ENCODE measurements around the gene SPDYE4. TPM values are rescaled to one million over a fixed set of nuclear protein-coding genes. Genes with fewer than 3 reads are reported as not detected.
A peak's percentile ranks its signal among the peaks of the same experiment; 100 is the strongest.

The SPDYE4 gene
- total and polyA plus RNA-seq, 2 donors from 2014 or later = not detected

DNA sequence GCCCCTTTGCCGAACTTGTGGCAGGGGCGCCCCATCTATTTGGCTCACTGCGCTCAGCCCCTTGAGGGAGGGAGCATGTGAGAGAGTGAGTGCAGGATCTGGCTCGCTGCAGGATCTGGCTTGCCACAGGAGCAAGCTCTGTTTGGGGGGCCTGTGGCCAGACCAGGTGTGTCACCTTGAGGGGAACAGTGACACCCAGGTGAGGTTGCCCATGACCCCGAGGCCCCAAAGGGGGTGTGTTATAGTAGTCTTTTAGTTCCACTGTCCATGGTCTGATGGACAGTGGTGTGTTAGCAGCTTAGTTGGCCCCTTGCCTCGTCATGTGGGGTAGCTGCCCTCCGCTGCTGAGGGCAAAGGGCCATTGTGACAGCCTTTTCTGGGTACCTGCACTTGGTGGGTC is 55.3 kb downstream of the SPDYE4 start:
- H3K4me1 ChIP-seq (ENCODE audit: control insufficient read depth in 2 of 3, insufficient read depth in 2 of 3, low read depth in 1 of 3, low read length in 3 of 3) = peaks cover 3 to 11% (median 4%) of the 10 kb centered on the region in 3 donors
- FAIRE-seq (no peak), DNase-seq (peak in 1 of 5 donors; percentile 26)
- intact Hi-C loops (cut with DNase I) = no loop called here
- no peaks in the 10 kb centered on the region for H3K36me3 ChIP-seq (ENCODE audit: control insufficient read depth in 2 of 3, insufficient read depth in 3 of 3, low read length in 3 of 3)
- no peaks in the 10 kb centered on the region for H3K27me3 ChIP-seq (ENCODE audit: control insufficient read depth, insufficient read depth, low read length)
- H3K27ac ChIP-seq (ENCODE audit: low read depth in 2 of 2, low read length in 2 of 2) = no peak overlapping the region
- no peak overlapping the region for H3K4me3 ChIP-seq (ENCODE audit: low read length in 3 of 3)
- no peak overlapping the region for H3K9ac ChIP-seq (ENCODE audit: low read length in 3 of 3)
- no peaks in the 10 kb centered on the region for H3K9me3 ChIP-seq (ENCODE audit: control insufficient read depth in 2 of 3, insufficient read depth in 1 of 3, low read length in 3 of 3)
- no peak for TF ChIP-seq CTCF (IDR thresholded peaks at IDR 0.05; ENCODE audit: borderline replicate concordance, extremely low read depth, insufficient read depth)

DNA sequence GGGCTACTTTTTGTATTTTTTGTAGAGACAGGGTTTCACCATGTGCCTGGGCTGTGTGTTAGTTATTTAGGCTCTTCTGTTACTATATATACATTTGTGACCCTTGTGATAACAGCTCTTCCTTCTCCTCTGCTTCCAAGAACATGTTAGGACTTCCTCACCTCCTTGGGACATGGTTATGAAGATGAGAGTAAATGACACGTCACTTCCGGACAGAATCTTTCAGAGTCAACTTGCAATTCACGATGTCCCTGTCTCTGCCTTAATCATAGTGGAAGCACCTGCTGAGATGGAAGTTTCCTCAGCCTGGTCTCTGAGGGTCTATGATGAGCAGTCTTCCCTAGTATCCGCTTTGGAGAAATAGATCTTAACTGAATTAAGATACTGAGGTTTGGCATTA is 56.6 kb downstream of the SPDYE4 start:
- no peak for TF ChIP-seq CTCF (IDR thresholded peaks at IDR 0.05; ENCODE audit: borderline replicate concordance, extremely low read depth, insufficient read depth)
- H3K4me3 ChIP-seq (ENCODE audit: low read length in 3 of 3) = no peak overlapping the region
- intact Hi-C loops (cut with DNase I) = no loop called here
- no peak overlapping the region for H3K27ac ChIP-seq (ENCODE audit: low read depth in 2 of 2, low read length in 2 of 2)
- no peak overlapping the region for H3K9ac ChIP-seq (ENCODE audit: low read length in 3 of 3)
- no peaks in the 10 kb centered on the region for H3K9me3 ChIP-seq (ENCODE audit: control insufficient read depth in 2 of 3, insufficient read depth in 1 of 3, low read length in 3 of 3)
- FAIRE-seq (no peak), DNase-seq (no peak)
- no peaks in the 10 kb centered on the region for H3K36me3 ChIP-seq (ENCODE audit: control insufficient read depth in 2 of 3, insufficient read depth in 3 of 3, low read length in 3 of 3)
- peaks cover 0 to 14% (median 1%) of the 10 kb centered on the region in 3 donors for H3K4me1 ChIP-seq (ENCODE audit: control insufficient read depth in 2 of 3, insufficient read depth in 2 of 3, low read depth in 1 of 3, low read length in 3 of 3)
- no peaks in the 10 kb centered on the region for H3K27me3 ChIP-seq (ENCODE audit: control insufficient read depth, insufficient read depth, low read length)

- no peak overlapping the region for H3K27ac ChIP-seq (ENCODE audit: low read depth in 2 of 2, low read length in 2 of 2)
- intact Hi-C loops (cut with DNase I) = no loop called here
- H3K36me3 ChIP-seq (ENCODE audit: control insufficient read depth in 2 of 3, insufficient read depth in 3 of 3, low read length in 3 of 3) = no peaks in the 10 kb centered on the region
- H3K9me3 ChIP-seq (ENCODE audit: control insufficient read depth in 2 of 3, insufficient read depth in 1 of 3, low read length in 3 of 3) = no peaks in the 10 kb centered on the region
- H3K9ac ChIP-seq (ENCODE audit: low read length in 3 of 3) = no peak overlapping the region
- H3K27me3 ChIP-seq (ENCODE audit: control insufficient read depth, insufficient read depth, low read length) = no peaks in the 10 kb centered on the region
- no peak for FAIRE-seq
- H3K4me3 ChIP-seq (ENCODE audit: low read length in 3 of 3) = no peak overlapping the region
- no peak for TF ChIP-seq CTCF (IDR thresholded peaks at IDR 0.05; ENCODE audit: borderline replicate concordance, extremely low read depth, insufficient read depth)
- DNase-seq = peak in 1 of 5 donors; percentile 11
- H3K4me1 ChIP-seq (ENCODE audit: control insufficient read depth in 2 of 3, insufficient read depth in 2 of 3, low read depth in 1 of 3, low read length in 3 of 3) = peaks cover 0 to 14% (median 0%) of the 10 kb centered on the region in 3 donors
These were observed 57.1 kb downstream of the SPDYE4 start for GRCh38 chr17:8701221-8701620.

Other genes with a start within 250 kb of the SPDYE4 start
- 104 TPM for gene MYH10, start 127.8 kb downstream of the SPDYE4 start, total RNA-seq
- gene MYH10, start 127.8 kb downstream of the SPDYE4 start, polyA plus RNA-seq (ENCODE audit: insufficient read depth, low read depth, low replicate concordance) = 23.6 TPM
- not detected for gene CCDC42, start 13.7 kb downstream of the SPDYE4 start, total RNA-seq
- not detected for gene CCDC42, start 13.7 kb downstream of the SPDYE4 start, polyA plus RNA-seq (ENCODE audit: insufficient read depth, low read depth, low replicate concordance)
- 3.8 TPM for gene MFSD6L, start 40.8 kb upstream of the SPDYE4 start, total RNA-seq
- gene MFSD6L, start 40.8 kb upstream of the SPDYE4 start, polyA plus RNA-seq (ENCODE audit: insufficient read depth, low read depth, low replicate concordance) = 3.1 TPM
- 2.3 TPM for gene PIK3R6, start 109.1 kb upstream of the SPDYE4 start, total RNA-seq
- 0.17 TPM for gene PIK3R6, start 109.1 kb upstream of the SPDYE4 start, polyA plus RNA-seq (ENCODE audit: insufficient read depth, low read depth, low replicate concordance)
- 19.1 TPM for gene PIK3R5, start 207.2 kb upstream of the SPDYE4 start, total RNA-seq
- 0.45 TPM for gene PIK3R5, start 207.2 kb upstream of the SPDYE4 start, polyA plus RNA-seq (ENCODE audit: insufficient read depth, low read depth, low replicate concordance)

Measured in kidney (tissue), 14 donors.